Gastroesophageal sphincter (tissue), 3 donors: Measurements from ENCODE around the gene UBE2J1.

ENCODE experiments used
- CTCF ChIP-seq, 4 experiments: fragments of 200-600 bp in 2 of 4; fragments of 450-650 bp in 2 of 4; sonication (generic) in 1 of 4; IDR thresholded peaks; one replicate each; pipeline ENCODE4 v1.5.1; 2017 to 2019; ENCODE audit warnings: antibody characterized with exemption in 4 of 4, mild to moderate bottlenecking in 2 of 4, moderate library complexity in 2 of 4
- POLR2A ChIP-seq, 2 donors: fragments of 450-650 bp; IDR thresholded peaks; one replicate each; pipeline ENCODE4 v1.6.1; 2017; ENCODE audit warnings: antibody characterized with exemption in 2 of 2, mild to moderate bottlenecking in 2 of 2, moderate library complexity in 1 of 2
- POLR2AphosphoS5 ChIP-seq: sonication (generic); formaldehyde crosslinking; IDR thresholded peaks from one replicate; pipeline ENCODE4 v1.6.1; 2017; ENCODE audit warnings: antibody characterized with exemption

- TF ChIP-seq CTCF (IDR thresholded peaks at IDR 0.05) (peak; percentile 42 to 71 (median 52)), POLR2A (IDR thresholded peaks at IDR 0.05) (no peak), POLR2AphosphoS5 (no peak)
Observed at GRCh38 chr6:89368999-89369398, 16.5 kb upstream of the UBE2J1 start.
